Embryonic facial prominence (tissue), 1 donor: ENCODE measurements around the gene ELP1.
"Not testable (repeated sequence)": the region's sequence is repeated elsewhere in the genome, so short reads cannot be mapped to it uniquely, and the experiment has no call there.

Source experiments
- DNase-seq: peaks from one replicate; pipeline ENCODE4 v3.0.0-alpha.2; 2016; ENCODE audit errors: extremely low spot score

ELP1 gene

GRCh38 chr9:108933718-108934322, at the start of gene ELP1:
TSS of gene ELP1 (minus strand) at chr9:108934124. CDS start at chr9:108931146, 2,978 bp downstream.
- DNase-seq: peak; percentile 78

GRCh38 chr9:108980893-108981292, 47.0 kb upstream of the ELP1 start:
- no peak for DNase-seq

GRCh38 chr9:108978205-108978604, 44.3 kb upstream of the ELP1 start:
- no peak for DNase-seq

- no peak for DNase-seq
Measured at GRCh38 chr9:108973895-108974294, 40.0 kb upstream of the ELP1 start.

- no peak for DNase-seq
Measured at GRCh38 chr9:108972626-108973209, 38.8 kb upstream of the ELP1 start.

- DNase-seq: no peak
Measured at GRCh38 chr9:108972186-108972585, 38.3 kb upstream of the ELP1 start.

- not testable (repeated sequence) for DNase-seq
Measured at GRCh38 chr9:108971392-108971791, 37.5 kb upstream of the ELP1 start.

GRCh38 chr9:108967916-108968315, 34.0 kb upstream of the ELP1 start:
- no peak for DNase-seq

- DNase-seq: no peak
Measured at GRCh38 chr9:108963459-108964143, 29.7 kb upstream of the ELP1 start.

- DNase-seq: no peak
Measured at GRCh38 chr9:108961151-108961550, 27.2 kb upstream of the ELP1 start.

GRCh38 chr9:108960331-108960730, 26.4 kb upstream of the ELP1 start:
- no peak for DNase-seq

GRCh38 chr9:108956631-108957026, 22.7 kb upstream of the ELP1 start:
- DNase-seq: no peak

GRCh38 chr9:108956022-108956630, 22.2 kb upstream of the ELP1 start:
- no peak for DNase-seq

GRCh38 chr9:108953983-108954574, 20.2 kb upstream of the ELP1 start:
- DNase-seq: peak; percentile 66

- no peak for DNase-seq
Measured at GRCh38 chr9:108951578-108951977, 17.7 kb upstream of the ELP1 start.

- no peak for DNase-seq
Measured at GRCh38 chr9:108950168-108950567, 16.2 kb upstream of the ELP1 start.

GRCh38 chr9:108939975-108940374, 6.1 kb upstream of the ELP1 start:
- DNase-seq: no peak

GRCh38 chr9:108937561-108938305, 3.8 kb upstream of the ELP1 start:
- no peak for DNase-seq

- DNase-seq: peak; percentile 75
Measured at GRCh38 chr9:108934323-108934893, 484 bp upstream of the ELP1 start, which contains the start of gene ABITRAM. TSS of gene ABITRAM (plus strand) at chr9:108934400. CDS start at chr9:108934487, 87 bp downstream.

- no peak for DNase-seq
Measured at GRCh38 chr9:108933231-108933717, 650 bp downstream of the ELP1 start.

- DNase-seq: no peak
Measured at GRCh38 chr9:108928386-108928785, 5.5 kb downstream of the ELP1 start.
